Endothelial cell of umbilical vein (primary cell): Measurements from ENCODE around the gene UST. TPM values are rescaled to one million over a fixed set of nuclear protein-coding genes. Genes with fewer than 3 reads are reported as not detected.
"Not testable (repeated sequence)": the region's sequence is repeated elsewhere in the genome, so short reads cannot be mapped to it uniquely, and the experiment has no call there.

Experiments
- BruUV-seq: library from RNA; stranded (reverse); fragments of 400-500 nt; replicated peaks from 2 replicates; lab custom pipeline; 2021; lab: Mats Ljungman, UMichigan
- CTCF ChIA-PET: fragments of 300-600, 350-600 bp; sonication (Branson Sonifier 250); formaldehyde crosslinking; loops from one replicate; lab custom pipeline; 2021; ENCODE audit warnings: antibody characterized with exemption, inconsistent platforms; lab: Charles Lee
- POLR2A ChIA-PET: fragments of 300-600, 350-600 bp; sonication (Branson Sonifier 250); formaldehyde crosslinking; loops from one replicate; lab custom pipeline; 2021; ENCODE audit warnings: antibody characterized with exemption, inconsistent platforms; lab: Charles Lee
- DNase-seq: peaks from one replicate; pipeline ENCODE4 v3.0.0-alpha.2; 2011; ENCODE audit warnings: low read depth, low spot score
- FAIRE-seq: peaks from 2 replicates; lab custom pipeline; 2011; peaks lifted over from hg19 to GRCh38; lab: Jason Lieb, UNC
- H2AFZ ChIP-seq: 2 replicates; pipeline ENCODE4 v1.6.0; 2012; ENCODE audit warnings: low read depth, low read length, control low read depth, inconsistent platforms
- H3K27ac ChIP-seq: 2 replicates; pipeline ENCODE4 v1.5.1; 2011; ENCODE audit warnings: low read depth, mild to moderate bottlenecking, control low read depth, low read length, moderate library complexity; ENCODE audit not compliant: insufficient read depth
- H3K27me3 ChIP-seq, 2 experiments: 2 replicates each; pipeline versions ENCODE4 v1.6.0 to v1.6.1; 2011; ENCODE audit warnings: low read length in 2 of 2, mixed read lengths in 1 of 2; ENCODE audit not compliant: control insufficient read depth in 2 of 2, insufficient read depth in 2 of 2
- H3K36me3 ChIP-seq, 2 experiments: 2 replicates in 1 of 2; 3 replicates in 1 of 2; pipeline ENCODE4 v1.5.1; 2011; ENCODE audit warnings: low read length in 2 of 2, mild to moderate bottlenecking in 1 of 2, moderate library complexity in 1 of 2; ENCODE audit not compliant: control insufficient read depth in 2 of 2, insufficient read depth in 2 of 2; ENCODE audit errors: extremely low read depth in 1 of 2
- H3K4me1 ChIP-seq: 3 replicates; pipeline ENCODE4 v1.5.1; 2011; ENCODE audit warnings: mild to moderate bottlenecking, low read length; ENCODE audit not compliant: control insufficient read depth, insufficient read depth; ENCODE audit errors: extremely low read depth
- H3K4me2 ChIP-seq: 2 replicates; pipeline ENCODE4 v1.6.1; 2011; ENCODE audit warnings: low read length, control low read depth, mixed read lengths; ENCODE audit not compliant: insufficient read depth
- H3K4me3 ChIP-seq, 3 experiments: fragments of 200-600 bp in 1 of 3; sonication (generic), shearing (Covaris generic) in 1 of 3; replicated peaks in 1 of 3; 2 replicates each; pipeline ENCODE4 v1.5.1; 2011 to 2016; ENCODE audit warnings: control low read depth in 3 of 3, low read length in 3 of 3, mild to moderate bottlenecking in 2 of 3, inconsistent platforms in 1 of 3, low read depth in 1 of 3, moderate library complexity in 1 of 3; ENCODE audit not compliant: insufficient read depth in 1 of 3
- H3K79me2 ChIP-seq: 2 replicates; pipeline ENCODE4 v1.6.0; 2012; ENCODE audit warnings: low read length, inconsistent platforms; ENCODE audit not compliant: control insufficient read depth, insufficient read depth
- H3K9ac ChIP-seq: replicated peaks from 2 replicates; pipeline ENCODE3; 2011; ENCODE audit warnings: low read length, control low read depth; ENCODE audit not compliant: insufficient read depth; ENCODE audit errors: extremely low read depth
- H3K9me1 ChIP-seq: replicated peaks from 3 replicates; pipeline ENCODE4 v1.6.0; 2011; ENCODE audit warnings: mild to moderate bottlenecking, low read length; ENCODE audit not compliant: control insufficient read depth, insufficient read depth; ENCODE audit errors: extremely low read depth
- H3K9me3 ChIP-seq: replicated peaks from 2 replicates; pipeline ENCODE4 v1.5.1; 2012; ENCODE audit warnings: low read length, inconsistent platforms; ENCODE audit not compliant: control insufficient read depth, insufficient read depth
- H4K20me1 ChIP-seq: replicated peaks from 2 replicates; pipeline ENCODE3; 2011; ENCODE audit warnings: mild to moderate bottlenecking, low read length; ENCODE audit not compliant: control insufficient read depth, insufficient read depth; ENCODE audit errors: extremely low read depth
- CTCF ChIP-seq, 2 donors: IDR thresholded peaks; 1 replicate in 1 of 2; 2 replicates in 1 of 2; pipeline ENCODE4 v1.5.1; 2011; ENCODE audit warnings: low read length in 2 of 2, mild to moderate bottlenecking in 2 of 2, moderate library complexity in 2 of 2, control low read depth in 1 of 2, inconsistent platforms in 1 of 2, low read depth in 1 of 2; ENCODE audit not compliant: insufficient read depth in 1 of 2; ENCODE audit errors: extremely low read depth in 1 of 2
- EZH2 ChIP-seq: IDR thresholded peaks from 2 replicates; pipeline ENCODE4 v1.6.1; 2012; ENCODE audit warnings: borderline replicate concordance, low read depth, mild to moderate bottlenecking, moderate library complexity, low read length, inconsistent platforms; ENCODE audit not compliant: severe bottlenecking
- FOS ChIP-seq: IDR thresholded peaks from 2 replicates; pipeline ENCODE4 v1.6.1; 2011; ENCODE audit warnings: mild to moderate bottlenecking, low read length, moderate library complexity, borderline replicate concordance; ENCODE audit not compliant: insufficient read depth
- GATA2 ChIP-seq: IDR thresholded peaks from 2 replicates; pipeline ENCODE4 v1.7.0; 2011; ENCODE audit warnings: low read depth, mild to moderate bottlenecking, moderate library complexity, mixed read lengths, low read length; ENCODE audit not compliant: insufficient read length, insufficient read depth
- MAX ChIP-seq: IDR thresholded peaks from 2 replicates; pipeline ENCODE4 v1.6.1; 2011; ENCODE audit not compliant: insufficient read depth, insufficient read length
- MYC ChIP-seq: IDR thresholded peaks from one replicate; pipeline ENCODE4 v1.6.1; 2011; ENCODE audit warnings: mild to moderate bottlenecking, low read depth, low read length
- POLR2A ChIP-seq: IDR thresholded peaks from 2 replicates; pipeline ENCODE4 v1.6.1; 2012; ENCODE audit warnings: low read depth, mild to moderate bottlenecking, control low read depth, low read length
- dilution Hi-C: fragments of 300-500 bp; cut with MboI; formaldehyde crosslinking; loops from one replicate; pipeline ENCODE4 v1.15.0; 2019; ENCODE audit warnings: low sequenced_read_pairs; ENCODE audit not compliant: extremely low pct_ligation_motif_present
- intact Hi-C: fragments of 100-400 bp; cut with micrococcal nuclease; formaldehyde crosslinking; loops from one replicate; pipeline ENCODE4 v1.10.0; 2022
- polyA plus RNA-seq, 4 experiments: library from polyadenylated mRNA; depleted of rRNA in 3 of 4; stranded (reverse) in 3 of 4; unstranded in 1 of 4; fragments of >200 nt; gene quantifications; 2 replicates each; pipeline versions ENCODE4 v1.2.1 to v1.2.3, GENCODE V29; 2011 to 2012; ENCODE audit warnings: missing spikeins in 1 of 4
- total RNA-seq: library from RNA; stranded (reverse); gene quantifications from 2 replicates; pipeline ENCODE4 v1.2.3, GENCODE V29; 2021

The UST gene
- total and polyA plus RNA-seq, 2 donors (not counting 3 experiments of a cell fraction or from before 2014, with no cell fraction given): 0.26 to 0.84 TPM

GRCh38 chr6:148878683-148879082 is 131.9 kb downstream of the UST start:
- POLR2A ChIA-PET: no interaction called here
- H3K27ac ChIP-seq: no peak overlapping the region
- BruUV-seq: no TSS peak

DNA sequence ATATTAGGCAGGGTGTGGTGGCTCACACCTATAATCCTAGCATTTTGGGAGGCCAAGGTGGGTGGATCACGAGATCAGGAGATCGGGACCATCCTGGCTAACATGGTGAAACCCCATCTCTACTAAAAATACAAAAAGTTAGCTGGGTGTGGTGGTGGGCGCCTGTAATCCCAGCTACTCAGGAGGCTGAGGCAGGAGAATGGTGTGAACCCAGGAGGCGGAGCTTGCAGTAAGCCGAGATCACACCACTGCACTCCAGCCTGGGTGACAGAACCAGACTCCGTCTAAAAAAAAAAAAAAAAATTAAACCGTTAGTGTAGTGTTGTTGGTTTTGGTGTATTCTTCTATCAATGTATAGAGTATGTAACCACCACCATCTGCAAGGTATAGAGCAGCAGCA is 133.9 kb downstream of the UST start:
- CTCF ChIA-PET, H3K9ac ChIP-seq, H3K9me3 ChIP-seq, H2AFZ ChIP-seq, H3K9me1 ChIP-seq, H3K27me3 ChIP-seq, POLR2A ChIA-PET, H3K36me3 ChIP-seq, H3K4me3 ChIP-seq, H3K4me2 ChIP-seq, H3K27ac ChIP-seq, H3K4me1 ChIP-seq, H3K79me2 ChIP-seq, FAIRE-seq, H4K20me1 ChIP-seq, intact Hi-C loops, BruUV-seq, dilution Hi-C loops, DNase-seq: not testable (repeated sequence)

More at GRCh38 chr6:148878683-148879082, 131.9 kb downstream of the UST start:
- Histone ChIP-seq H2AFZ (no peak overlapping the region), H3K36me3 (no peaks in the 10 kb centered on the region), H3K9me3 (no peaks in the 10 kb centered on the region), H3K4me2 (no peak overlapping the region), H3K9me1 (no peaks in the 10 kb centered on the region), H4K20me1 (no peaks in the 10 kb centered on the region), H3K4me3 (no peak overlapping the region), H3K79me2 (no peaks in the 10 kb centered on the region), H3K27me3 (no peaks in the 10 kb centered on the region), H3K9ac (no peak overlapping the region), H3K4me1 (no peaks in the 10 kb centered on the region)
- intact Hi-C loops: no loop called here
- dilution Hi-C loops: no loop called here
- DNase-seq (no peak), FAIRE-seq (no peak)
- CTCF ChIA-PET: no interaction called here
- TF ChIP-seq GATA2 (no peak), CTCF (IDR thresholded peaks at IDR 0.05; ENCODE audit: extremely low read depth in 1 of 2, insufficient read depth in 1 of 2, low read depth in 1 of 2, low read length in 2 of 2) (no peak), EZH2 (no peak), FOS (no peak), MYC (no peak), POLR2A (no peak), MAX (no peak)
